Measurements from ENCODE around the gene STPG4. TPM values are rescaled to one million over a fixed set of nuclear protein-coding genes. Genes with fewer than 3 reads are reported as not detected.
"Not testable (repeated sequence)": the region's sequence is repeated elsewhere in the genome, so short reads cannot be mapped to it uniquely, and the experiment has no call there.

The STPG4 gene
- total RNA-seq, 2 experiments from 2014 or later, result 0.44 to 0.64 TPM

DNA sequence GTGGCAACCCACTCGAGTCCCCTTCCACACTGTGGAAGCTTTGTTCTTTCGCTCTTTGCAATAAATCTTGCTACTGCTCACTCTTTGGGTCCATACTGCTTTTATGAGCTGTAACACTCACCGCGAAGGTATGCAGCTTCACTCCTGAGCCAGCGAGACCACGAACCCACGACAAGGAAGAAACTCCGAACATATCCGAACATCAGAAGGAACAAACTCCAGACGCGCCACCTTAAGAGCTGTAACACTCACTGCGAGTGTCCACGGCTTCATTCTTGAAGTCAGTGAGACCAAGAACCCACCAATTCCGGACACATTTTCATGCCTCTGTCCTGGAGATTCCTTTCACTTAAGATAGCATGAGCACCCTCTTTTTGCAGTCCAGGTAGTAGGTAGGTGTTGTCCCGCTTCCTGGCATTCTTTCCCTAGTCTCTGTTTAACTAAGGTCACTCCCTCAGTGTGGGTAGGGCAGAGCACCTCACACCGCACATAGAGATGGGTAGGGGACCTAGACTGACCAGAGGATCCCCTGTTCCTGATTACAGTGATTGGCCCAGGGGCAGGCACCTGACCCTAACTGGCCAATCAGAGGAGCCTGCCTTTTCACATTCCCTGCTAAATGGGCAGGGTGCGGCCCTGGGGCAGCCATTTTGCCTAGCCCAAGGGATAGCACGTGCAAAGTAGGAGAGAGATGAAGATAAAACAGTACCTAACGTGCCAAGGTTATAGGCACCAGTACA, 46.7 kb downstream of the STPG4 start:
- H3K9me3 Mint-ChIP-seq; H3K4me1 Mint-ChIP-seq; H3K27ac Mint-ChIP-seq; CTCF ChIA-PET; H3K27me3 Mint-ChIP-seq; H3K36me3 Mint-ChIP-seq (ENCODE audit: low read depth); DNase-seq; H3K4me3 Mint-ChIP-seq: not testable (repeated sequence)
- POLR2A ChIA-PET, result interaction anchor here (0.7 kb wide), 1 partner anchor 481 kb away, joined by 4 read pairs; no protein-coding TSS in a partner anchor

DNA sequence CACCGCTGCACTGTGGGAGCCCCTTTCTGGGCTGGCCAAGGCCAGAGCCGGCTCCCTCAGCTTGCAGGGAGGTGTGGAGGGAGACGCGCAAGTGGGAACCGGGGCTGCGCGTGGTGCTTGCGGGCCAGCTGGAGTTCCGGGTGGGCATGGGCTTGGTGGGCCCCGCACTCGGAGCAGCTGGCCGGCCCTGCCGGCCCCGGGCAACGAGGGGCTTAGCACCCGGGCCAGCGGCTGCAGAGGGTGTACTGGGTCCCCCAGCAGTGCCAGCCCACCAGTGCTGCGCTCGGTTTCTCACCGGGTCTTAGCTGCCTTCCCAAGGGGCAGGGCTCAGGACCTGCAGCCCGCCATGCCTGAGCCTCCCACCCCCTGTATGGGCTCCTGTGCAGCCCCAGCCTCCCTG, 47.9 kb downstream of the STPG4 start:
- H3K9me3 Mint-ChIP-seq; CTCF ChIA-PET; H3K4me3 Mint-ChIP-seq; DNase-seq; H3K27me3 Mint-ChIP-seq; H3K27ac Mint-ChIP-seq; POLR2A ChIA-PET; H3K36me3 Mint-ChIP-seq (ENCODE audit: low read depth); H3K4me1 Mint-ChIP-seq: not testable (repeated sequence)

DNA sequence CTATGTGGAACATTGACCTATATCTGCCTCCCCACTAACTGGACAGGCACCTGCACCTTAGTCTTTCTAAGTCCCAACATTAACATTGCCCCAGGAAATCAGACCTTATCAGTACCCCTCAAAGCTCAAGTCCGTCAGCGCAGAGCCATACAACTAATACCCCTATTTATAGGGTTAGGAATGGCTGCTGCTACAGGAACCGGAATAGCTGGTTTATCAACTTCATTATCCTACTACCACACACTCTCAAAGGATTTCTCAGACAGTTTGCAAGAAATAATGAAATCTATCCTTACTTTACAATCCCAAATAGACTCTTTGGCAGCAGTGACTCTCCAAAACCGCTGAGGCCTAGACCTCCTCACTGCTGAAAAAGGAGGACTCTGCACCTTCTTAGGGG, 48.9 kb downstream of the STPG4 start:
- CTCF ChIA-PET; H3K4me3 Mint-ChIP-seq; DNase-seq; H3K27ac Mint-ChIP-seq; H3K27me3 Mint-ChIP-seq; H3K4me1 Mint-ChIP-seq; POLR2A ChIA-PET; H3K36me3 Mint-ChIP-seq (ENCODE audit: low read depth); H3K9me3 Mint-ChIP-seq: not testable (repeated sequence)

DNA sequence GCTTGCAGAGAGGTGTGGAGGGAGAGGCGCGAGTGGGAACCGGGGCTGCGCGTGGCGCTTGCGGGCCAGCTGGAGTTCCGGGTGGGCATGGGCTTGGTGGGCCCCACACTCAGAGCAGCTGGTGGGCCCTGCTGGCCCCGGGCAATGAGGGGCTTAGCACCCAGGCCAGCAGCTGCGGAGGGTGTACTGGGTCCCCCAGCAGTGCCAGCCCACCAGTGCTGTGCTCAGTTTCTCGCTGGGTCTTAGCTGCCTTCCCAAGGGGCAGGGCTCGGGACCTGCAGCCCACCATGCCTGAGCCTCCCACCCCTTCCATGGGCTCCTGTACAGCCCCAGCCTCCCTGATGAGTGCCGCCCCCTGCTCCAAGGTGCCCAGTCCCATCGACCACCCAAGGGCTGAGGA, 55.4 kb downstream of the STPG4 start:
- DNase-seq; H3K27ac Mint-ChIP-seq; POLR2A ChIA-PET; CTCF ChIA-PET; H3K27me3 Mint-ChIP-seq; H3K4me1 Mint-ChIP-seq; H3K9me3 Mint-ChIP-seq; H3K4me3 Mint-ChIP-seq; H3K36me3 Mint-ChIP-seq (ENCODE audit: low read depth): not testable (repeated sequence)

DNA sequence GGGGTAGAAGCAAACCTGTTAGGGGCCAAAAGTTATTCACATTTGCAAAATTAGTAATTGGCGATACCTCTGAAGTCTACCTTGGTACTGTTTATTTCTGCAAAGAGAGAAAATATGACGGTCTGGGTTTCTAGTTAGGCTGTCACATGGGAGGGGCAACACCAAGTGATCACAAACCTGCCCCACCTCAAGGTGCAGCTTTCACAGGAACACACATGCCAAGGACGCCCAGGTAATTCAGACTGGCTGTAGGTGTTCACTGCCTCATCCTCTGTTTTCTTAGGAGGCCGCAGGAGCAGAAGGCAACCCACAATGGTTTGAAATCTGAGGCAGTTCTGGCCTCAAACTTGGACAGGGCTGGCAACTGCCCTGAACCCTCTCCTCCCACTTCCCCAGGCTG, 56.2 kb downstream of the STPG4 start:
- H3K4me3 Mint-ChIP-seq, result no peak overlapping the region
- no peak for DNase-seq
- no peaks in the 10 kb centered on the region for H3K9me3 Mint-ChIP-seq
- no peaks in the 10 kb centered on the region for H3K4me1 Mint-ChIP-seq
- ChIA-PET CTCF (interaction anchor here (0.6 to 1.2 kb wide), 3 partner anchors 31 to 176 kb away, joined by 3 read pairs; no protein-coding TSS in a partner anchor), POLR2A (no interaction called here)
- H3K36me3 Mint-ChIP-seq (ENCODE audit: low read depth), result no peaks in the 10 kb centered on the region
- H3K27me3 Mint-ChIP-seq, result no peaks in the 10 kb centered on the region
- H3K27ac Mint-ChIP-seq, result no peak overlapping the region

DNA sequence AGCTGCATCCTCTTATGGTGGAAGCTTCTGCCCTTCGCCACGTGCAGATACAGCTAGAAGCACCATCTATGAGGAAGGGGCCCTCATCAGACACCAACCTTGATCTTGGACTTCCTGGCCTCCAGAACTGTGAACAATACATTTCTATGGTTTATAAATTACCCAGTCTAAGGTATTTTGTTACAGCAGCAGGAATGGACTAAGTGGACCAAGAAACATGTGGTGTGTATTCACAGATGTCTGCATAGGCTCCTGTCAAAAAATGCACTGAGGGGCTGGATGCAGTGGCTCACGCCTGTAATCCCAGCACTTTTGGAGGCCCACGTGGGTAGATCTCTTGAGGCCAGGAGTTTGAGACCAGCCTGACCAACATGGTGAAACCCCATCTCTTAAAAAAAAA, 57.5 kb downstream of the STPG4 start:
- ChIA-PET CTCF (no interaction called here), POLR2A (no interaction called here)
- Mint-ChIP-seq H3K27ac (no peak overlapping the region), H3K9me3 (no peaks in the 10 kb centered on the region), H3K4me1 (no peaks in the 10 kb centered on the region), H3K27me3 (no peaks in the 10 kb centered on the region), H3K36me3 (ENCODE audit: low read depth) (no peaks in the 10 kb centered on the region), H3K4me3 (no peak overlapping the region)
- no peak for DNase-seq

DNA sequence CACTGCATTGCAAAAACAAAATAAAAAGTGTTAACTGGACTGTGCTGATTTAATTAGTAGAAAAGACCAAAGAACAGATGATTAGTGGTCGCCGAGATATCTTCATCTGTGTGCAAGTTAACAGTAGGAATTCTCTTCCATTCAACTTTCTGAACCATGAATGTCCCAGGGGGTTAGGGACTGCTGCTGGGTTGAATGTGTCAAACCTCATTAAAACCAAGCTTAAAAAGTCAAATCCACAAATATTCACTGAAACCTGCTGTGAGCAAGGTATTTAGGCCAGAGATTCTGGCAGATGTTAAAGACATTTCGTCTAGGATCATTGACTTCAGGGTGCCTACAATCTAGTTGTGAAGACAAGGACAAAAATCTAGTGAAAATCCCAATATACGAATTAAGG, 58.7 kb downstream of the STPG4 start:
- no peaks in the 10 kb centered on the region for H3K27me3 Mint-ChIP-seq
- POLR2A ChIA-PET, result no interaction called here
- H3K4me1 Mint-ChIP-seq, result no peaks in the 10 kb centered on the region
- H3K9me3 Mint-ChIP-seq, result no peaks in the 10 kb centered on the region
- CTCF ChIA-PET, result no interaction called here
- DNase-seq, result no peak
- no peaks in the 10 kb centered on the region for H3K36me3 Mint-ChIP-seq (ENCODE audit: low read depth)
- no peak overlapping the region for H3K4me3 Mint-ChIP-seq
- H3K27ac Mint-ChIP-seq, result no peak overlapping the region

DNA sequence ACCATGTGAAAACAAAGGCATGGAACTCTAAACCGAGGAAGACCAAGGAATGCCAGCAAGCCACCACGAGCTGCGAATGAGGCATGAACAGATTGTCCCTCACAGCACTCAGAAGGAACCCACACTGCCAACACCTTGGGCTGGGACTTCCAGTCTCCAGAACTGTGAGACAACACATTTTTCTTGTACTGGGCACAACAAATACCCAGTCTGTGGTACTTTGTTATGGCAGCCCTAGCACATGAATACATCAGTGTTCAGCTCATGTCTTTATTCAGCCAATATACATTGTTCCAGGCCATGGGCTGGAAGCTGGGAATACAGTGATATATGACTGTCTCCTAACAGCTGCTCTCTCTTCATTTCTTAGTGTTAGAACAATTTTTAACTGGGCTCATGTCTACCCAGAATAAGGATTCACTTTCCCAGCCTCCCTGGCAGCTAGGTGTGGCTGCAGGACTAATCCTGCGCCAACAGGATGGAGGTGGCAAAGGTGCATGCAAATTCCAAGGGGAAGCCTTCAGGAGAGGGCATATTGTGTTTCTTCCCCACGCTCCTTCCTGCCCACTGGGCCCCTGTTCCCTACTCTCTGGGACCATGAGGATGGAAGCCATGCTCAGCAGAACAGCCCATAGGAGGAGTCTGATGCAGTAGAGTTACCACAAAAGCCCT, 59.6 kb downstream of the STPG4 start:
- Mint-ChIP-seq H3K36me3 (ENCODE audit: low read depth) (no peaks in the 10 kb centered on the region), H3K4me3 (no peak overlapping the region), H3K9me3 (no peaks in the 10 kb centered on the region), H3K4me1 (no peaks in the 10 kb centered on the region), H3K27me3 (no peaks in the 10 kb centered on the region), H3K27ac (no peak overlapping the region)
- no peak for DNase-seq
- POLR2A ChIA-PET, result no interaction called here
- CTCF ChIA-PET, result interaction anchor here (0.6 kb wide), 1 partner anchor 1394 kb away, joined by 4 read pairs; no protein-coding TSS in a partner anchor

DNA sequence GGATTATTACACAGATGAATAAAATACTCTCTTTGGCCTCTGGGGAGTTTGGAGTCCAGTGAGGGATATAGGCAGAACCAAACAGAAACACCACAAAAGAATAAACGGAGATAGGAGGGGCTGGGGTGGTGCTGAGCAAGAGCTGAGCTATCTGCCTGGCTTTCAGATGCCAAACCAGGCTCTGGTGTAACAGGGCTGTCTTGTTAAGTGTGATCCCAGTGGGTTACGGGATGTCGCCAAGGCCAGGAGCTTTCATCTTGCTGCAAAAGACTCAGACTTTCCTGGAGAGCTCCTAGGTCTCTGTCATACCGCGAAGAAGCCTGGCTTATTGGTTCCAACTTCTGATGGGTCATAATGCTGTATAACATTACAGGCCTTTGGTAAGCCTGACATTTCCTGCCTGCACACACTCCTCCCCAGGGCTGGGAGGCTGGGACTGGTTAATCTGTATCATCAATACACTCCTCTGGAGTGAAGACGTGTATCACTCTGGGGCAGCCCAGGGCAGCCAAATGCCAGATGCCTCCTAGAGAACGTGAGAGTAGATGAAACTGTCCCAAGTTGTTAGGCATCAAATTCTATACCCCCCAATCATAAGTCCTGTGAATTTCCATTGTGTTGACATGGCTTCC, 60.5 kb downstream of the STPG4 start:
- H3K27me3 Mint-ChIP-seq, result no peaks in the 10 kb centered on the region
- DNase-seq, result no peak
- no peak overlapping the region for H3K27ac Mint-ChIP-seq
- ChIA-PET CTCF (interaction anchor here (0.5 to 0.6 kb wide), 2 partner anchors 32 to 166 kb away, joined by 3 read pairs; no protein-coding TSS in a partner anchor), POLR2A (no interaction called here)
- H3K4me3 Mint-ChIP-seq, result no peak overlapping the region
- no peaks in the 10 kb centered on the region for H3K36me3 Mint-ChIP-seq (ENCODE audit: low read depth)
- H3K4me1 Mint-ChIP-seq, result no peaks in the 10 kb centered on the region
- H3K9me3 Mint-ChIP-seq, result no peaks in the 10 kb centered on the region

DNA sequence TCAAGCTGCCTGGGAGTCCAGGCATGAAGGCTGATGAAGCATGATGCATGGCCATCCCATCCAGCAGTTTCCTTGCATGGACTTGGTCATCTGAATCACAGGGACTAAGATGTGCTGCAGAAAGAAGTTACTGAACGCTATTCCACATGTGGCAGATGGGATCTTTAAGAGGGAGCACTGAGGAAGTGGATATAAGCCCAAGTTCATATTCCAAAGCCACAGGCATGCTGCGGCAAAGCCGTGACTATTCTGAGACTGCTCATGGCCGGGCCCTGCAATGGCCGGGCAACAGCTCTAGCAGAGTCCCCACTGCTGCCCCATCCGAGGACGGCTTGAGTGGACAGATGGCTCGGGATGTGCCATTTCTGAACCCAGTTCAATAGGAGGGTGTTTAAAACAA, 61.5 kb downstream of the STPG4 start:
- Mint-ChIP-seq H3K27ac (no peak overlapping the region), H3K36me3 (ENCODE audit: low read depth) (no peaks in the 10 kb centered on the region), H3K4me3 (no peak overlapping the region), H3K9me3 (no peaks in the 10 kb centered on the region), H3K27me3 (no peaks in the 10 kb centered on the region), H3K4me1 (no peaks in the 10 kb centered on the region)
- CTCF ChIA-PET, result no interaction called here
- POLR2A ChIA-PET, result no interaction called here
- no peak for DNase-seq

DNA sequence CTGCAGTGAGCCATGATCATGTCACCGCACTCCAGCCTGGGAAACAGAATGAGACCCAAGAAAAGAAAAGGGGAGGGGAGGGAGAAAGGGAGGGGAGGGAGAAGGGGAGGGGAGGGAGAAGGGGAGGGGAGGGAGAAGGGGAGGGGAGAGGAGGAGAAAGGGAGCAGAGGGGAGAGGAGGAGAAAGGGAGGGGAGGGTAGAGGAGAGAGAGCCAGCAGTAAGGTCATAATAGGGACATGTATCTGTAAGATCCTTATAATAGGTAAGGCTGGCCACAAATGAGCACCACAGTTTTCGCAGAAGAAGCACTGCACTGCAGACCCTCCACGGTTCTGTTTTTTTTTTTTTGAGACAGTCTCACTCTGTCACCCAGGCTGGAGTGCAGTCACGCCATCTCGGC, 62.6 kb downstream of the STPG4 start:
- Mint-ChIP-seq H3K27ac (no peak overlapping the region), H3K4me1 (no peaks in the 10 kb centered on the region), H3K9me3 (no peaks in the 10 kb centered on the region), H3K36me3 (ENCODE audit: low read depth) (no peaks in the 10 kb centered on the region), H3K4me3 (no peak overlapping the region), H3K27me3 (no peaks in the 10 kb centered on the region)
- DNase-seq, result no peak
- ChIA-PET CTCF (no interaction called here), POLR2A (no interaction called here)

DNA sequence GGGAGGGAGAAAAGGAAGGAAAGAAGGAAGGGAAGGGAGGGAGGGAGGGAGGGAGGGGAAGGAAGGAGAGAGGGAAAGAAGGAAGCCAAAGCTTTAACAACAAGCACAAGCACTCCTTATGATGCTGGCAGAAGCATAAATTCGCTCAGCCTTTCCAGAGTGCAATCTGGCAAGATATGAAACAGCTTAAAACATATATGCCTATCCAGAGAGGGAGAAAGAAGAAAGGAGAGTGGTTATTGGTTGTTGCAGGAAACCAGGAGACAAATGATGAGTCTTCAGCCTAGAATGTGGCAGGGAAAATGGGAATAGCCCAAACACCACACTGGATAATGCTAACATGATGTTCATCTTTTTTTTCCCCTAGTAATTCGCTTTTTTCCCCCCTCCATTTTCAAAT, 64.0 kb downstream of the STPG4 start:
- Mint-ChIP-seq H3K27ac (no peak overlapping the region), H3K27me3 (no peaks in the 10 kb centered on the region), H3K4me1 (peaks cover 2% of the 10 kb centered on the region), H3K9me3 (no peaks in the 10 kb centered on the region), H3K36me3 (ENCODE audit: low read depth) (no peaks in the 10 kb centered on the region), H3K4me3 (no peak overlapping the region)
- no peak for DNase-seq
- CTCF ChIA-PET, result no interaction called here
- POLR2A ChIA-PET, result no interaction called here

DNA sequence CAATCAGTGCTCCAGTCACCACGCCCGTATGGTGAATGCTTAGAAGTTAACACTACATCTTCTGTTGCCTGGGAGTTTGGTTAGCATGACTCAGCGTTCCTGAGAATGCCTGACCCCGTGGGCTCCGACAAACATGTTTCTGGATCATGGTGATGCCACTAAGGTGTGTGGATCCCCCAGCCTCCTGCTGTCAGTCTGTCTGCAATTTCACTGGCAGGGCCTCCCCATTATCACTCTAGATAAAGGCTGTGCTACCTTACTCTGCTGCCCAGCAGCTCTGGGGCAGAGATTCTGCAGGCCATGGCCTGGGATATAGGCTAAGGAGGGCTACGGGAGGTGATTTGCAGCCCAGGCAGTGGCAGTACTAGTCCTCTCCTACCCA, 66.0 kb downstream of the STPG4 start:
- no peak for DNase-seq
- ChIA-PET POLR2A (no interaction called here), CTCF (no interaction called here)
- no peak overlapping the region for H3K4me3 Mint-ChIP-seq
- no peaks in the 10 kb centered on the region for H3K9me3 Mint-ChIP-seq
- H3K4me1 Mint-ChIP-seq, result peaks cover 4% of the 10 kb centered on the region
- H3K27me3 Mint-ChIP-seq, result no peaks in the 10 kb centered on the region
- H3K36me3 Mint-ChIP-seq (ENCODE audit: low read depth), result no peaks in the 10 kb centered on the region
- H3K27ac Mint-ChIP-seq, result no peak overlapping the region
